Mesenchymal stem cell (in vitro differentiated cells and primary cell): ENCODE results near the gene NUDT13.

Experiments
- DNase-seq: peaks from one replicate; pipeline ENCODE4 v3.0.0-alpha.2; 2013
- H2AFZ ChIP-seq: one replicate; pipeline ENCODE4 v1.6.1; 2013; ENCODE audit warnings: low read depth, mild to moderate bottlenecking, control low read depth, inconsistent platforms, low read length, moderate library complexity
- H2AK5ac ChIP-seq: 2 replicates; pipeline ENCODE4 v1.6.1; 2013; ENCODE audit warnings: low read length, moderate library complexity, mild to moderate bottlenecking, inconsistent platforms; ENCODE audit not compliant: severe bottlenecking
- H2BK120ac ChIP-seq: one replicate; pipeline ENCODE4 v1.6.1; 2013; ENCODE audit warnings: low read depth, mild to moderate bottlenecking, inconsistent platforms, low read length, moderate library complexity
- H2BK12ac ChIP-seq, 2 experiments: one replicate each; pipeline ENCODE4 v1.6.1; 2013; ENCODE audit warnings: inconsistent platforms in 2 of 2, low read length in 2 of 2, mild to moderate bottlenecking in 2 of 2, moderate library complexity in 2 of 2, control low read depth in 1 of 2
- H2BK15ac ChIP-seq: one replicate; pipeline ENCODE4 v1.6.1; 2013; ENCODE audit warnings: mild to moderate bottlenecking, low read depth, inconsistent platforms; ENCODE audit not compliant: poor library complexity, severe bottlenecking
- H2BK5ac ChIP-seq: 2 replicates; pipeline ENCODE4 v1.6.1; 2013; ENCODE audit warnings: low read depth, mild to moderate bottlenecking, low read length, control low read depth, inconsistent platforms; ENCODE audit not compliant: poor library complexity, severe bottlenecking
- H3K14ac ChIP-seq, 2 experiments: one replicate each; pipeline ENCODE4 v1.6.1; 2013; ENCODE audit warnings: inconsistent platforms in 2 of 2, low read length in 2 of 2, control low read depth in 1 of 2, mild to moderate bottlenecking in 1 of 2, moderate library complexity in 1 of 2
- H3K18ac ChIP-seq, 2 experiments: one replicate each; pipeline ENCODE4 v1.6.1; 2013; ENCODE audit warnings: inconsistent platforms in 2 of 2, low read length in 2 of 2, control low read depth in 1 of 2, low read depth in 1 of 2, mild to moderate bottlenecking in 1 of 2
- H3K23ac ChIP-seq, 2 experiments: one replicate each; pipeline ENCODE4 v1.6.1; 2013; ENCODE audit warnings: inconsistent platforms in 2 of 2, low read length in 2 of 2, mild to moderate bottlenecking in 2 of 2, moderate library complexity in 2 of 2, control low read depth in 1 of 2
- H3K27ac ChIP-seq: 2 replicates; pipeline ENCODE4 v1.5.1; 2013; ENCODE audit warnings: mild to moderate bottlenecking, moderate library complexity, low read length, control low read depth, inconsistent platforms; ENCODE audit not compliant: poor library complexity, severe bottlenecking
- H3K27me3 ChIP-seq, 2 experiments: 2 replicates each; pipeline versions ENCODE4 v1.6.1 to v1.7.0; 2013; ENCODE audit warnings: low read length in 2 of 2, mild to moderate bottlenecking in 2 of 2, moderate library complexity in 2 of 2, control low read depth in 1 of 2, inconsistent platforms in 1 of 2; ENCODE audit not compliant: control insufficient read depth in 1 of 2, insufficient read depth in 1 of 2
- H3K36me3 ChIP-seq, 2 experiments: 2 replicates each; pipeline versions ENCODE4 v1.6.1 to v1.7.0; 2013; ENCODE audit warnings: low read length in 2 of 2, control low read depth in 1 of 2, inconsistent platforms in 1 of 2, low read depth in 1 of 2, mild to moderate bottlenecking in 1 of 2; ENCODE audit not compliant: insufficient read depth in 2 of 2, control insufficient read depth in 1 of 2
- H3K4ac ChIP-seq, 2 experiments: one replicate each; pipeline ENCODE4 v1.6.1; 2013; ENCODE audit warnings: inconsistent platforms in 2 of 2, low read length in 2 of 2, mild to moderate bottlenecking in 2 of 2, moderate library complexity in 2 of 2, control low read depth in 1 of 2, low read depth in 1 of 2
- H3K4me1 ChIP-seq: 2 replicates; pipeline ENCODE4 v1.6.1; 2013; ENCODE audit warnings: low read depth, low read length, control low read depth; ENCODE audit not compliant: control insufficient read depth, insufficient read depth
- H3K4me2 ChIP-seq: 2 replicates; pipeline ENCODE4 v1.6.1; 2013; ENCODE audit warnings: low read length, mild to moderate bottlenecking, inconsistent platforms; ENCODE audit not compliant: poor library complexity, severe bottlenecking
- H3K4me3 ChIP-seq, 2 experiments: 2 replicates each; pipeline versions ENCODE4 v1.5.1 to v1.7.0; 2013; ENCODE audit warnings: low read length in 2 of 2, mild to moderate bottlenecking in 2 of 2, control low read depth in 1 of 2, low read depth in 1 of 2; ENCODE audit not compliant: insufficient read depth in 1 of 2
- H3K79me1 ChIP-seq: replicated peaks from 2 replicates; pipeline ENCODE4 v1.6.1; 2013; ENCODE audit warnings: mild to moderate bottlenecking, control low read depth, low read length, inconsistent platforms; ENCODE audit not compliant: poor library complexity, severe bottlenecking
- H3K9ac ChIP-seq: 2 replicates; pipeline ENCODE4 v1.7.0; 2013; ENCODE audit warnings: mild to moderate bottlenecking, low read length, moderate library complexity
- H3K9me3 ChIP-seq: 2 replicates; pipeline ENCODE4 v1.7.0; 2013; ENCODE audit warnings: mild to moderate bottlenecking, low read length; ENCODE audit not compliant: control insufficient read depth
- H4K8ac ChIP-seq: one replicate; pipeline ENCODE4 v1.6.1; 2013; ENCODE audit warnings: inconsistent platforms, mild to moderate bottlenecking, low read length, moderate library complexity
- H4K91ac ChIP-seq: one replicate; pipeline ENCODE4 v1.6.1; 2013; ENCODE audit warnings: mild to moderate bottlenecking, low read length, inconsistent platforms
- WGBS: methylation state at CpG from one replicate; pipeline ENCODE4 v1.1.7; 2013; ENCODE audit warnings: mixed read lengths; 5-methylcytosine and 5-hydroxymethylcytosine counted together

NUDT13 gene

DNA sequence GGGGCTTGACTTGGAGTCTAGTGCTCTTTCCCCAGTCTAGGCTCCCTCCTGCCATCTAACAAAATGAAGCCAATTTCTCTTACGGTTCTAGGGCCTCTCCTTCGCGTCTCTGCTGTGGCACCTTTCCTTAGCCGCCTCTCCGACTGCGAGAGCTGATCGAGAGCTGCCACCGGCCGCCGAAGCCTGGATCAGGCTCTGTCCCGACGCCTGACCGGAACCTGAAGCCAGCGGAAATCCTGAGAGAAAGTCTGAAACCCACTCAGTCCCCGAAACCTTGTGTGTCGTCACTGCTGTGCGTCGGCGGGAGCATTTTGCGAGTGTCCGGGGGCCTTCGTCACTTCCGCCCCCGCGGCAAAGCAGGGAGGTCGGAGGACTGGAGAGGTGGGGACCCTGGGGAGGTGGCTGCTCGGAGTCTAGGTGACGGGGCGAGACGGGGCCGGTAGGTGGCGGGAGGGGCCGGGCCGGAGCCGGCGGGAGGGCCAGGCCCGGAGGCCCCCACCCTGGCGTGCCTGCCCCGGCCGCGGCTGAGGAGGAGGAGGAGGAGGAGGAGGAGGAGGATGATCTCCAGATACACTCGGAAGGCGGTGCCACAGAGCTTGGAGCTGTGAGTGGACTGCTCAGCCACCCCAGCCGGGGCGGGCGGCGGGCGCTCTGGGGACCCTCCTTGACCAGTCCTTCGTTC, 57.7 kb downstream of the NUDT13 start, which contains the start of the genes ECD and FAM149B1:
ECD (minus strand) TSS at position 226 of the 682 bp plus-strand sequence. CDS start 4,071 bp downstream, outside the sequence.
FAM149B1 (plus strand) TSS at position 337 of the 682 bp plus-strand sequence; CDS start at position 558, 221 bp downstream.
- peak within 1 kb of the TSS; percentile 83 to 99 for H3K4me3 ChIP-seq
- peak within 1 kb of the TSS; percentile 95 for H3K27ac ChIP-seq
- WGBS = under 1% methylated on average over 42 of the region's 49 CpGs

DNA sequence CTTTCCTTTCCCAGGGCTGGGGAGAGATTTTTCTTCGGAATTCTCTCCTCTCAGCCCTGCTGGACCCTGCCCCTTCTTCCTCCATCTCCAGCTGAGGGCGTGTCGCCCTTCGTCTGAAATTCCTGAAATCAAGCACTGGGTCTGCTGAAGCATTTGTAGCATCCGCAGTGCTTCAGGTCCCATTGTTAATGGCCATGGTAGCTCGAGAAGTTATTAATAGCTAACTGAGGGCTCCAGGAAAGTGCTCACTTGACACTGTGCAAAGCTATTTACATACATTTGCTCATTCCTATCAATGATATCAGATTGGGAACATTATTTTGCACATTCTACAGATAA, 58.2 kb downstream of the NUDT13 start:
- peak overlapping the region; percentile 73 for H2AFZ ChIP-seq
- H2BK5ac ChIP-seq = no peak overlapping the region
- peak overlapping the region; percentile 86 for H2BK120ac ChIP-seq
- H3K9ac ChIP-seq = peak overlapping the region; percentile 100
- peak overlapping the region; percentile 66 for H4K91ac ChIP-seq
- H3K4ac ChIP-seq = peak overlapping the region; percentile 88
- H2BK15ac ChIP-seq = no peak overlapping the region
- H4K8ac ChIP-seq = peak overlapping the region; percentile 98
- 3% methylated on average over 5 of the region's 6 CpGs for WGBS
- H3K4me1 ChIP-seq = peaks cover 1% of the 10 kb centered on the region
- H3K27ac ChIP-seq = peak overlapping the region; percentile 88
- H3K79me1 ChIP-seq = peaks cover 7% of the 10 kb centered on the region
- H3K18ac ChIP-seq = peak overlapping the region; percentile 91 to 98
- H3K4me3 ChIP-seq = peak overlapping the region; percentile 83 to 99
- H3K14ac ChIP-seq = no peak overlapping the region
- H3K4me2 ChIP-seq = peak overlapping the region; percentile 50
- no peak for DNase-seq
- H3K23ac ChIP-seq = no peak overlapping the region
- H2AK5ac ChIP-seq = no peak overlapping the region
- no peak overlapping the region for H2BK12ac ChIP-seq
- peaks cover 0 to 17% of the 10 kb centered on the region in 2 experiments for H3K36me3 ChIP-seq
- no peaks in the 10 kb centered on the region for H3K9me3 ChIP-seq
- no peaks in the 10 kb centered on the region for H3K27me3 ChIP-seq

More for the DNA sequence above, 57.7 kb downstream of the NUDT13 start, which contains the start of the genes ECD and FAM149B1:
- no peaks in the 10 kb centered on the region for H3K27me3 ChIP-seq
- peak within 1 kb of the TSS; percentile 95 to 98 for H3K18ac ChIP-seq
- no peaks in the 10 kb centered on the region for H3K9me3 ChIP-seq
- peak within 1 kb of the TSS; percentile 98 for H4K8ac ChIP-seq
- no peak within 1 kb of the TSS for H2BK12ac ChIP-seq
- H2AK5ac ChIP-seq = peak within 1 kb of the TSS; percentile 57
- H4K91ac ChIP-seq = peak within 1 kb of the TSS; percentile 66
- H3K4me2 ChIP-seq = peak within 1 kb of the TSS; percentile 66
- peak within 1 kb of the TSS; percentile 86 for H2BK120ac ChIP-seq
- peak within 1 kb of the TSS; percentile 73 for H2AFZ ChIP-seq
- peak; percentile 97 for DNase-seq
- H3K4ac ChIP-seq = peak within 1 kb of the TSS; percentile 88
- H3K4me1 ChIP-seq = peaks cover 1% of the 10 kb centered on the region
- peak within 1 kb of the TSS; percentile 77 for H2BK15ac ChIP-seq
- peak within 1 kb of the TSS in 1 of 2 experiments; percentile 77 for H3K14ac ChIP-seq
- no peak within 1 kb of the TSS for H3K23ac ChIP-seq
- H3K36me3 ChIP-seq = peaks cover under 1 to 21% of the 10 kb centered on the region in 2 experiments
- H2BK5ac ChIP-seq = peak within 1 kb of the TSS; percentile 22
- peaks cover 7% of the 10 kb centered on the region for H3K79me1 ChIP-seq
- peak within 1 kb of the TSS; percentile 100 for H3K9ac ChIP-seq

DNA sequence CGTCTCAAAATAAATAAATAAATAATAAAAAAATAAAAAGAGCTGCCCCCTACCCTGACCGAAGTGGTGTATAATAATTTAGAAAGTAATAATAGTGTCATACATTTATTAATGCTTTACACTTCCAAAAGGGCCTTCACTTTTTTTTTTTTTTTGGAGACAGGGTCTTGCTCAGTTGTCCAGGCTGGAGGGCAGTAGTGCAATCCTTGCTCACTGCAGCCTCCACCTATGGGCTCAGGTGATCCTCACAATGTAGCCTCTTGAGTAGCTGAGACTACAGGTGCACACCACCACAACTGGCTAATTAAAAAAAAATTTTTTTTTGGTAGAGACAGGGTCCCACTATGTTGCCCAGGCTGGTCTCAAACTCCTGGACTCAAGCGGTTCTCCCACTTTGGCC, 59.1 kb downstream of the NUDT13 start:
- DNase-seq = no peak
- H3K27me3 ChIP-seq = no peaks in the 10 kb centered on the region
- H2AK5ac ChIP-seq = no peak overlapping the region
- 100% methylated on average over 1 of the region's 3 CpGs for WGBS
- peak overlapping the region in 1 of 2 experiments; percentile 99 for H3K4me3 ChIP-seq
- no peak overlapping the region for H2BK5ac ChIP-seq
- H2BK15ac ChIP-seq = no peak overlapping the region
- no peak overlapping the region for H2AFZ ChIP-seq
- H3K18ac ChIP-seq = no peak overlapping the region
- H3K4me1 ChIP-seq = peaks cover 1% of the 10 kb centered on the region
- no peak overlapping the region for H3K4me2 ChIP-seq
- no peak overlapping the region for H3K23ac ChIP-seq
- no peak overlapping the region for H3K9ac ChIP-seq
- H2BK120ac ChIP-seq = no peak overlapping the region
- no peaks in the 10 kb centered on the region for H3K9me3 ChIP-seq
- H4K8ac ChIP-seq = no peak overlapping the region
- H3K14ac ChIP-seq = no peak overlapping the region
- peaks cover 0 to 12% of the 10 kb centered on the region in 2 experiments for H3K36me3 ChIP-seq
- no peak overlapping the region for H3K4ac ChIP-seq
- H4K91ac ChIP-seq = no peak overlapping the region
- H2BK12ac ChIP-seq = no peak overlapping the region
- peaks cover 7% of the 10 kb centered on the region for H3K79me1 ChIP-seq
- H3K27ac ChIP-seq = no peak overlapping the region

DNA sequence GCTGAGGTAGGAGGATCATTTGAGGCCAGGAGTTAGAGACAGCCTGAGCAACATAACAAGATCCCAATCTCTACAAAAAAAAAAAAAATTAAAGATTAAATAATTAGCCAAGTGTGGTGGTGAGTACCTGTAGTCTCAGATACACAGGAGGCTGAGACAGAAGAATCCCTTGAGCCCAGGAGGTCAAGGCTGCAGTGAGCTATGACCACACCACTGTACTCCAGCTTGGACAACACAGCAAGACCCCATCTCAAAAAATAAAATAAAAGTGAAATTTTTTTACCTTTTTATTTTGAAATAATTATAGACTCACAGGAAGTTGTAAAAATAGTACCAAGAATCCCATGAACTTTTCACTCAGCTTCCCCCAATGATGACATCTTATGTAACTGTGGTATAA, 62.6 kb downstream of the NUDT13 start:
- Histone ChIP-seq H2BK5ac (no peak overlapping the region), H3K36me3 (peaks cover 12 to 37% of the 10 kb centered on the region in 2 experiments), H3K9ac (no peak overlapping the region), H3K18ac (no peak overlapping the region), H3K4me3 (no peak overlapping the region), H4K8ac (no peak overlapping the region), H3K9me3 (no peaks in the 10 kb centered on the region), H3K4me1 (peaks cover 1% of the 10 kb centered on the region), H2AFZ (no peak overlapping the region), H4K91ac (no peak overlapping the region), H3K4me2 (no peak overlapping the region), H3K23ac (no peak overlapping the region), H2BK15ac (no peak overlapping the region), H2BK12ac (no peak overlapping the region), H3K27me3 (no peaks in the 10 kb centered on the region), H3K4ac (no peak overlapping the region), H3K27ac (no peak overlapping the region), H2AK5ac (no peak overlapping the region), H3K79me1 (peaks cover 9% of the 10 kb centered on the region), H3K14ac (no peak overlapping the region), H2BK120ac (no peak overlapping the region)
- no peak for DNase-seq
